GM21529 (cell line): ENCODE measurements around the gene SNRPA1.
A peak's percentile ranks its signal among the peaks of the same experiment; 100 is the strongest.

ENCODE experiments used
- ATAC-seq: cut with Tn5 transposase; IDR thresholded peaks from one replicate; pipeline ENCODE4 v1.9.1; 2021; ENCODE audit not compliant: unreplicated experiment

Gene SNRPA1

GRCh38 chr15:101264911-101265641 lies 30.0 kb downstream of the SNRPA1 start:
- ATAC-seq = no peak

DNA sequence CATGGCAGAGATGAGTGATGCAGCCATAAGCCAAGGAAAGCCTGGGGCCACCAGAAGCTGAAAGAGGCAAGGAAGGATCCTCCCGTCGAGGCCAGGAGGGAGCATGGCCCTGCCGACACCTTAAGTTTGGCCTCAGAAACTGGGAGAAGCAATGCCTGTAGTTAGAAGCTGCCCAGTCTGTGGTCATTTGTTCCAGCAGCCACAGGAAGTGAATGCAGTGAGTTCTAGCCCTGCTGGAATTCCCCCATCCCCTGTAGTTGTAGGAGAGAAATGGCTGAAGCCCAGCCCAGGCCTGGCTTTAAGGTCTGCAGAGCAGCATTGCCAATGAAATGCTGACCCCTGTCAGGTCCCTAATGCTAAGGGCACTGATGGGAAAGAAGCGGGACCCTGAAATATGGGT lies 31.0 kb downstream of the SNRPA1 start:
- no peak for ATAC-seq

- ATAC-seq = no peak
Observed at GRCh38 chr15:101262551-101262950, 32.5 kb downstream of the SNRPA1 start.

DNA sequence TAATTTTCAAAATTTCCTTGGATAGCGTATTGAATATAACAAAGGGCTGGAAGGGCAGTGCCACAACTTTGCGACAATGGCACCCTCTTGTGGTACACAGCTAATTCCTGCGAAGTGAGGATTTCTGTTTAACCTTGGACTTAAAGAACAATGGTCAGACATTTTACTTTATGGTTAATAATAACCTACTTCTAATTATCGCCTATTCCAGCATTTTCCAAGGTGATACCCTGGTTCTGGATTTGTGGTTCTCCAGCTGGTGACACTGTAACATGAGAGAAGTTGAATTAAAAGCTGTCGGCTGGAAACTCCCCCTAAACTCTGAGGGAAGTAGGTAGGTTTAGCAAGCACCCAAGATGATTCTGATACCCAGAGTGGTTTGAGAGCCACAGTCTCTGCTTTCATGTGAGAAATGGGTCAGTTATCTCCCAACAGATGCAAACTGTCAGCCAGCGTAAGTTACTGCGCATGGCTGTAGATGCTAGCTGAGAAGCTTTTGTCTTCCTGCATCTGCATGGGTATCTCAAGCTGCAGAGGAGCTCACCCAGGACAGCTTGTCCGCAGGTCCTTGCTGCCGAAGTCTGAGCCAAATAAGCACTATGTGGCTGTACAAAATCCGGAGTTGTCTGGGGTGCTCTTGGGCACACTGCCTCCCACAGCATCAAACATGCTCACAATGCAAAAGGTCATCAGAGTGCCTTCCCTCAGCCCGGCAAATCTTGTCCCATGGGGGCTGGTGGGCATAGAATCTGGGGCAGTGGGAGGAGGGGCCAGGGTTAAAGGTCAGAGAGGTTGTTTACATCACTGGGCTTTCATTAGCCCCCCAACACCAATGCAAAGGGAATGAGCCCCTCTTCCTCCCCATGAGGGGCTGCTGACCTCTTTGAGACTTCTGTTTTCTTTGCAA lies 36.6 kb downstream of the SNRPA1 start:
- ATAC-seq = no peak

- ATAC-seq = no peak
Observed at GRCh38 chr15:101256757-101257156, 38.3 kb downstream of the SNRPA1 start.

DNA sequence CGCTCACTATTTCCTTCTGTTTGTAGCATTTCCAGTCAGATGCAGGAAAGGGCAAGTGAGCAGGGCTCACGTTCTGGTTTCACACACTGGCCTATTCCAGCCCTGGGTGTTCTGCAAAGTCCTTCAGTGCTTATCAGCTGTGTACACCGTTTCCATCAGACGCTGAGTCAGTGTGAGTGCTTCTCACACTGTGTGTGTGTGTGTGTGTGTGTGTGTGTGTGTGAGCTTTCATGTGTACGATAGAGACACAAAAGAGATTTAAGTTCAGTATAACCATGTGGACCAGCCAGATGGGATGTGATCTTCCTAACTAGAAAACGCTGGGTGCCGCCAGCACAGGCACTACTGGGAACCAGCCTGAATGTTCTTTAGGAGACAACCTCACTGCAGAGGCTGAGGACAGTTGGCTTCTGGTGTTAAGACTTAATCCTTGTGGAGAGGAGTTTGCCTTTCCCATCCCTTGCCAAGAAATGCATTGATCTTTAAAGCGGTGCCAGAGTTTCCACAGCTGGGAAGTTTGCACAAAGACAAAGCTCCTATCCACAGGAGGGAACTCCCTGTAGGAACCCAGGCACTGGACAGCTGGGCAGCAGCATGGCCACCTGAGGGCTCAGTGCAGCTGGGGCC lies 39.3 kb downstream of the SNRPA1 start:
- no peak for ATAC-seq

DNA sequence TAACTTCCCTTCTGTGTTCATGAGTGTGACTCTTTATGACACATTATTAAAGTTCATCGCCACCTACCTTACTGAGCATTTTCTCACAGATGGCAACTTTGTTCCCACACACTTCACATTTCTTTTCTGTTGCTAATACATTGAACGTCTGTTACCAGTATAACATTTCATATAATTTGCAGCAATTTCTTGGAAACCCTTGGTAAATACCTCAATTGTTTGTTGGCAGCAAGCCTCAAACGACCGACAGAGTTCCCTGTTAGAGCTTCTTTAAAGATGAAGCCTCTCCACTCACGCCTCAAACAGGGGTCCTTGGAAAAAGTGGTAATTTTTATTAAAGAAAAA lies 40.0 kb downstream of the SNRPA1 start:
- ATAC-seq = no peak

DNA sequence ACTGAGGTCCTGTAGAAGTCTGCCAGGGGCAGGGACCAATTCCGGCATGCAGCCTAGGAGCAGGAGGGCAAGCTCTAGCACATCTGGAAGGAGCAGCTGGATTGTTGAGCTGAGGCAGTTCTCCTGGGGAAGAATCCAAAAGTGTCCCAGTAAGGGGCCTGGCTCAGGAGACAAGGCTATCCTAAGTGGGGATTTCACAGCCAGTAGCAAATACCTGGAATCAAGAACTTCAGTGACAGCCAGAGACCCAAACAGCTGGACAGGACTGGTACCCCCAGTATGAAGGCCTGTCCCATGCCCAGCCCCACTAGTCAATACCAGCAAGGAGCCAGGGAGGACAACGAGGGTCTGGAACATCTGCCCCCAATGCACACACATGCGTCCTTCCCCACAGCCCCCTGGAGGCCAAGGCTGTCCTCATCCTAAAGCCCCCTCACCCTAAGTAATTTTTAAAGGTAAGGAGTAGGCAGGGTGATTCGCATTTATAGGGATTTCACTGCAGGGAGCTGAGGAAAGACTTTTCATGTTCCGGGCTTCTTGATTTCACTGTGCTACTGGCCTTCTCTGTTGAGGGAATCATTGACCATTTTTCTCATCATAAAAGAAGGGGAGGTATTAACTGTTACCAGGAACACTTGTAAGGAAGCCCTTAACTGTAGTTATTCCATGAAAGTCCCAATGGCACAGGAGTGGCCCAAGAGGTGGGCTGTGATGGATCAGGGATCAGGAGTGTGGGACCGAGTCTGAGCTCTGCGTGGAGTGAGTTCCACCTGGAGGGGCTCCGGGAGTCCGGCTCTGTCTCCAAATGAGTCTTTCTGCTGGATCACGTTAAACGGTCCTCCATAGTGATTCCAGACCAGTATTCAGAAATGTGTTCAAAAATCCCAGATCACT lies 40.6 kb downstream of the SNRPA1 start:
- no peak for ATAC-seq

GRCh38 chr15:101252836-101253235 lies 42.2 kb downstream of the SNRPA1 start:
- ATAC-seq = peak; percentile 15

- ATAC-seq = peak; percentile 74
Observed at GRCh38 chr15:101251830-101252820, 42.9 kb downstream of the SNRPA1 start, which contains the start of gene CHSY1. Gene CHSY1 (minus strand): TSS chr15:101252048. CDS start chr15:101251456, 592 bp downstream.

- peak; percentile 25 for ATAC-seq
Observed at GRCh38 chr15:101250873-101251829, 43.9 kb downstream of the SNRPA1 start.

DNA sequence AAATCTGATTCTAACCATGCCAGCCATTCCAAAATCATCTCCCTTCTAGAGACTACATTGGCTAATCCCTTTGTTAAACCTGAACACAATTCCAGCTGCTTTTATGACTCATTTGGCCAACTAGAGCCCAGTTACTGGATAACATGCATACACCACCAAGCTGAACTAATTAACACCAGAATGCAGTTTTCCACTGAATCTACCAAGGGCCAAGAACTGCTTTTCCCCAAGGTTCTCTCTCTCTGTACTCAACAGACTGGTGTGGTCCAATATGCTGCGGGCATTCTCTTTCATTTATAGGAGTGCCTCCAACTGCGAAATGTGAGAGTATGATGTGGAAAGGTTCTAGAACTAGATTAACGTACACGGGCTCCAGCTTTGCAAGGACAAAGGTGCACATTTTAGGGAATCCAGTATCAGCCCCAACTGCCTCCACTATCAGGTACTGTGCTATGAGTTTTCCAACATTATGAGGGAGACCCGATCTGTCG lies 44.7 kb downstream of the SNRPA1 start:
- ATAC-seq = no peak

- ATAC-seq = no peak
Observed at GRCh38 chr15:101248274-101248673, 46.8 kb downstream of the SNRPA1 start.

GRCh38 chr15:101246824-101247745 lies 48.0 kb downstream of the SNRPA1 start:
- no peak for ATAC-seq

DNA sequence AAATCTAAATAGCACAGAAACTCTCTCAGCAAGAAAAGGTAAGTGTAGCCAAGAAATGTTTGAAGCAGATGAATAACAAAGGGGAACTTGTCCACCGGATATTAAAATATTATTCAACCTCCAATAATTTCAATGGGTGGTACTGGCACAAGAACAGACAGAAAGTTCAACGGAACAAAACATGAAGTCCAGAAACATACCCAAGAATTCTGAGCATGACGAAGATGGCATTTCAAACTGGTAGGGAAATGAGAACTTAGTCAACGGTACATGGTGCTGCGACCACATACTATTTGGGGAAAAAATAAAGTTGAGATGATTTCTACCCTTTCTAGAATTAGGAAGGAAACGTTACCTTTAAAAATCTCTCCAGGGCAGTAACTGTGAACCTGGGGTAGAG lies 48.7 kb downstream of the SNRPA1 start:
- no peak for ATAC-seq

DNA sequence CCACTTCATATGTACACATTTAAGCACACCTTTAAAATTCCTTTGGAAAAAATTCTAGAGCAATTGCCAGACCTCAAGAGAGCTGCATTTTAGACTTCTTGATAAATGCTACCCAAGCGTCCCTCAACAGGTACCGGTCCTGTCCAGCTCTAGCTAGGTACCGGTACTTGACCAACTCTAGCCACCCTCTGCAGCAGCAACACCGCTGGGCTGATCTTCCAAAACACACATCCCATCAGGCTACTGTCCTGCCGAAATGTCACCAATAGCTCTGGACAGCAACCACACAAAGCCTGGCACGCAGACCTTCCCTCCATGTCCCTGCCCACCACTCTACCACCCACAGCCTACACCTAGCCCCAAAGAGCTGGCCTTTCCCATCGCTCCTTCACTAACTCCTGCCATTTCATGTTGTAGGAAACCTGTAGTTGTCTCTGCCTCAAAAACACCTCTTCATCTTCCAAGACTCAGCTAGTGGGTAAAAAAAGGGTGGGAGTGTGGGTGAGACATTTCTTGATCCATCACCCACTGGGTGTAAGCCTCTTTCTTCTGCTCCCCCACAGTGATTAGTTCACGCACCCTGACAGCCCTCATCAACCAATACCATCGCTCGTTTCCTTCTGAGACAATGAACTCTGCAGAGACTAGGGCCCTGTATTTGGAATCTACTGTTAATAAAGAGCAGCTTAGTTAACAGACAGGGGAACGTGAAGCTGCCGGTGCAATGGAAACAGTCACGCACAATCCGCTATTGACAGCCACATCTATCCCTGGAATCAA lies 50.0 kb downstream of the SNRPA1 start:
- no peak for ATAC-seq
